Hepatocyte (in vitro differentiated cells): ENCODE results near the gene PCYT1A. TPM values are rescaled to one million over a fixed set of nuclear protein-coding genes. Genes with fewer than 3 reads are reported as not detected.

Experiments
- DNase-seq: peaks from one replicate; pipeline ENCODE4 v3.0.0-alpha.2; 2016; ENCODE audit warnings: low spot score
- H2AFZ ChIP-seq: fragments of 200-600 bp; sonication (generic); 2 replicates; pipeline ENCODE4 v1.6.0; 2016; ENCODE audit warnings: antibody characterized with exemption, mild to moderate bottlenecking
- H3K27ac ChIP-seq: fragments of 200-600 bp; sonication (generic); 2 replicates; pipeline ENCODE4 v1.5.1; 2016; ENCODE audit warnings: mild to moderate bottlenecking
- H3K27me3 ChIP-seq: fragments of 200-600 bp; sonication (generic); 2 replicates; pipeline ENCODE4 v1.6.1; 2016
- H3K36me3 ChIP-seq: fragments of 200-600 bp; sonication (generic); replicated peaks from 2 replicates; pipeline ENCODE4 v1.5.1; 2016; ENCODE audit warnings: low read depth; ENCODE audit not compliant: insufficient read depth
- H3K4me1 ChIP-seq: fragments of 200-600 bp; sonication (generic); 2 replicates; pipeline ENCODE4 v1.5.1; 2016; ENCODE audit warnings: mild to moderate bottlenecking, moderate library complexity; ENCODE audit not compliant: insufficient read depth
- H3K4me2 ChIP-seq: fragments of 200-600 bp; sonication (generic); 2 replicates; pipeline ENCODE4 v1.6.0; 2016
- H3K4me3 ChIP-seq: fragments of 200-600 bp; sonication (generic); 2 replicates; pipeline ENCODE4 v1.5.1; 2016; ENCODE audit warnings: mild to moderate bottlenecking
- H3K79me2 ChIP-seq: fragments of 200-600 bp; sonication (generic); 2 replicates; pipeline ENCODE4 v1.6.0; 2017; ENCODE audit warnings: mild to moderate bottlenecking
- H3K9me2 ChIP-seq: fragments of 200-600 bp; sonication (generic); replicated peaks from 2 replicates; pipeline ENCODE4 v1.6.0; 2017; ENCODE audit warnings: mild to moderate bottlenecking; ENCODE audit not compliant: insufficient read depth
- H3K9me3 ChIP-seq: fragments of 200-600 bp; sonication (generic); 2 replicates; pipeline ENCODE4 v1.5.1; 2016; ENCODE audit warnings: low read depth, mild to moderate bottlenecking
- H4K20me1 ChIP-seq: fragments of 200-600 bp; sonication (generic); 2 replicates; pipeline ENCODE4 v1.6.0; 2016; ENCODE audit warnings: mild to moderate bottlenecking; ENCODE audit not compliant: insufficient read depth, poor library complexity, severe bottlenecking
- EZH2 ChIP-seq: fragments of 200-600 bp; sonication (generic); IDR thresholded peaks from 2 replicates; pipeline ENCODE4 v1.6.1; 2016; ENCODE audit warnings: antibody characterized with exemption, mild to moderate bottlenecking, borderline replicate concordance
- EZH2phosphoT487 ChIP-seq: fragments of 200-600 bp; sonication (generic); IDR thresholded peaks from one replicate; pipeline ENCODE4 v1.6.1; 2018; ENCODE audit warnings: antibody characterized with exemption, mild to moderate bottlenecking, low read depth, moderate library complexity; ENCODE audit not compliant: unreplicated experiment, severe bottlenecking
- WGBS: methylation state at CpG from one replicate; pipeline ENCODE4 v1.1.6; 2016; ENCODE audit warnings: low lambda C conversion rate; ENCODE audit errors: missing lambda C conversion rate; 5-methylcytosine and 5-hydroxymethylcytosine counted together
- polyA plus RNA-seq: library from polyadenylated mRNA; unstranded; fragments of >200 nt; fragmentation: Nextera tagmentation; extraction: Ambion mirVana; gene quantifications from 2 replicates; pipeline ENCODE4 v1.2.1, GENCODE V29; 2016
- total RNA-seq: library from RNA; depleted of rRNA; stranded (reverse); fragments of >200 nt; gene quantifications from 2 replicates; pipeline ENCODE4 v1.2.3, GENCODE V29; 2014
- TF ChIP-seq, protein P1 (sequence below): fragments of 200-600 bp; sonication (generic); IDR thresholded peaks from 2 replicates; pipeline ENCODE4 v1.5.1; 2016; ENCODE audit warnings: antibody characterized with exemption, mild to moderate bottlenecking; ENCODE audit not compliant: poor library complexity

Gene PCYT1A
- total and polyA plus RNA-seq, 2 experiments from 2014 or later = 23.8 to 69.7 TPM

GRCh38 chr3:196216089-196216564, 71.4 kb downstream of the PCYT1A start, which contains the start of gene SLC51A:
Gene SLC51A, plus strand, starts transcription at chr3:196216534. Its CDS starts 179 bp downstream, at chr3:196216713.
- Histone ChIP-seq H3K36me3 (no peaks in the 10 kb centered on the region), H3K79me2 (no peaks in the 10 kb centered on the region), H4K20me1 (no peaks in the 10 kb centered on the region), H3K27me3 (no peaks in the 10 kb centered on the region), H3K4me2 (peak within 1 kb of the TSS; percentile 56), H3K4me1 (peaks cover 28% of the 10 kb centered on the region), H3K9me3 (no peaks in the 10 kb centered on the region), H3K4me3 (no peak within 1 kb of the TSS), H3K9me2 (no peaks in the 10 kb centered on the region), H3K27ac (peak within 1 kb of the TSS; percentile 85), H2AFZ (no peak within 1 kb of the TSS)
- 48% methylated on average over 15 of the region's 15 CpGs for WGBS
- TF ChIP-seq, protein P1, sequence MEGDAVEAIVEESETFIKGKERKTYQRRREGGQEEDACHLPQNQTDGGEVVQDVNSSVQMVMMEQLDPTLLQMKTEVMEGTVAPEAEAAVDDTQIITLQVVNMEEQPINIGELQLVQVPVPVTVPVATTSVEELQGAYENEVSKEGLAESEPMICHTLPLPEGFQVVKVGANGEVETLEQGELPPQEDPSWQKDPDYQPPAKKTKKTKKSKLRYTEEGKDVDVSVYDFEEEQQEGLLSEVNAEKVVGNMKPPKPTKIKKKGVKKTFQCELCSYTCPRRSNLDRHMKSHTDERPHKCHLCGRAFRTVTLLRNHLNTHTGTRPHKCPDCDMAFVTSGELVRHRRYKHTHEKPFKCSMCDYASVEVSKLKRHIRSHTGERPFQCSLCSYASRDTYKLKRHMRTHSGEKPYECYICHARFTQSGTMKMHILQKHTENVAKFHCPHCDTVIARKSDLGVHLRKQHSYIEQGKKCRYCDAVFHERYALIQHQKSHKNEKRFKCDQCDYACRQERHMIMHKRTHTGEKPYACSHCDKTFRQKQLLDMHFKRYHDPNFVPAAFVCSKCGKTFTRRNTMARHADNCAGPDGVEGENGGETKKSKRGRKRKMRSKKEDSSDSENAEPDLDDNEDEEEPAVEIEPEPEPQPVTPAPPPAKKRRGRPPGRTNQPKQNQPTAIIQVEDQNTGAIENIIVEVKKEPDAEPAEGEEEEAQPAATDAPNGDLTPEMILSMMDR = no peak
- TF ChIP-seq EZH2phosphoT487 = no peak
- no peak for TF ChIP-seq EZH2
- no peak for DNase-seq

DNA sequence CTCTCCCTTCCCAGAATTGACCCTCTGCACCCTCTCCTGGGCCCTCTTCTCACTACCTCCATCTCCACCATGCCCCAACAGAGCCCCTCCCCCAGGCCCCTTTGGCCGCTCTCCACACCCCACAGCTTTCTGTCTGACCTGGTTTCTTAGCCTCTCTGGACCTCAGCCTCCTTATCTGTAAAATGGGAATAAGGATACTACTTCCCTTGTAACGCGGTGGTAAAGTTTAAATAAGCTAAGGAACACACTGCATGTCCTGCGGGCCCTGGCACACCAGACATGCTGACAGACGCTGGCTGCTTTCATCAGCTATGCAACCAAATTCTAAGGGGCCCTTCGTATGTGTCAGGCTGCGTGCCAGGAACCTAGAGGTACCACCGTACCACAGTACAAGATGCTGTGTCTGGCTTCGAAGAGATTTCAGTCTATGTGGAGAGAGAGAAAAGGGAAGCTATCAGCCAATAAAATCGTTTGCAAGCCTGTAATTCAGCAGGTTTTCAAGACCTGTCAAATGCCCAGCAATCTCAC, 72.0 kb downstream of the PCYT1A start:
- H2AFZ ChIP-seq = no peak overlapping the region
- H3K79me2 ChIP-seq = no peaks in the 10 kb centered on the region
- H3K4me3 ChIP-seq = no peak overlapping the region
- H3K4me1 ChIP-seq = peaks cover 28% of the 10 kb centered on the region
- H3K9me2 ChIP-seq = no peaks in the 10 kb centered on the region
- H3K36me3 ChIP-seq = no peaks in the 10 kb centered on the region
- no peaks in the 10 kb centered on the region for H3K9me3 ChIP-seq
- DNase-seq = no peak
- H3K27ac ChIP-seq = peak overlapping the region; percentile 85
- no peak for TF ChIP-seq EZH2phosphoT487
- TF ChIP-seq, protein P1 = no peak
- TF ChIP-seq EZH2 = no peak
- H3K27me3 ChIP-seq = no peaks in the 10 kb centered on the region
- H4K20me1 ChIP-seq = no peaks in the 10 kb centered on the region
- 69% methylated on average over 10 of the region's 10 CpGs for WGBS
- no peak overlapping the region for H3K4me2 ChIP-seq

DNA sequence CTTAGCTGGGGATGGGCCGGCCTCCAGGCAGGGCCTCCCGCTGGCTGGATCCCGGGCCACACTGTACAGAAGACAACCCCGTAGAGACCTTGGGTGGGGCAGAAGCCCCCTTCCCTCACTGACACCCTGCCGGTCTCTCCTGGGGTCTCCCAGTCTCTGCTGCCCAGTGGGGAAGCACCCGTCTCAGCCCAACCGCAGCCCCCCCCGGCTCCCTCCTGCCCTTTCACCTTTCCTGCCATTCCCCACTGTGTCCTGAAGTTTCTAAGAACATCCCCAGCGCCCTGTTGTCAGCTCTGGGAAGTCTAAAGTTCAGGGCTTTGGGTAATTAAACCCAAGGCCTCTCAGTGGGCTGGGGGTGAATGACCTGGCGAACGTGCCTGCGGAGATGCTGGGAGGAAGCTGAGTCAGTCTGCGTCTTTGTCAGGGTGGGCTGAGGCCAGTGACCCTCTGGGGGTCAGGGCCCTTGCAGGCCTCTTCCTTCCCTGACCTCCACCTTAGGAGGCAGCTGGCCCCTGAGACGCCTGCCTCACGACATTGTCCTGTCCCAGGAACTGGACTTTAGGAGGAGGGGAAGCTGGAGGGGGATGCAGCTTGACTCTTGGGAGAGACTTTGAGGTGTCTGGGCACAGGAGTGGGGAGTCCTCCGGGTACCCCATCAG, 72.6 kb downstream of the PCYT1A start:
- peaks cover 28% of the 10 kb centered on the region for H3K4me1 ChIP-seq
- 70% methylated on average over 16 of the region's 16 CpGs for WGBS
- TF ChIP-seq, protein P1 = no peak
- TF ChIP-seq EZH2phosphoT487 (no peak), EZH2 (no peak)
- H3K27ac ChIP-seq = peak overlapping the region; percentile 85
- no peaks in the 10 kb centered on the region for H3K9me2 ChIP-seq
- no peaks in the 10 kb centered on the region for H3K79me2 ChIP-seq
- H3K27me3 ChIP-seq = no peaks in the 10 kb centered on the region
- no peak overlapping the region for H2AFZ ChIP-seq
- peak overlapping the region; percentile 41 for H3K4me2 ChIP-seq
- H3K36me3 ChIP-seq = no peaks in the 10 kb centered on the region
- H4K20me1 ChIP-seq = no peaks in the 10 kb centered on the region
- H3K4me3 ChIP-seq = no peak overlapping the region
- peak; percentile 67 for DNase-seq
- no peaks in the 10 kb centered on the region for H3K9me3 ChIP-seq
